Stimulated activated CD4-positive, alpha-beta T cell treated with anti-CD3 and anti-CD28 coated beads, Interleukin-4, amount 100 ng/mL, for 48 hours (primary cell): ENCODE data around the gene EWSR1.

Experiments
- DNase-seq, 2 donors: peaks; one replicate each; pipeline ENCODE4 v3.0.0-alpha.2; 2020; ENCODE audit warnings: low read depth in 2 of 2

Gene EWSR1

GRCh38 chr22:29306175-29306834 lies 38.2 kb downstream of the EWSR1 start, which contains the start of gene GAS2L1:
TSS of gene GAS2L1 (plus strand) at chr22:29306650. CDS start at chr22:29308106, 1,456 bp downstream.
- peak in 1 of 2 donors; percentile 49 for DNase-seq

- peak in 1 of 2 donors; percentile 32 for DNase-seq
Observed at GRCh38 chr22:29306835-29307595, 38.9 kb downstream of the EWSR1 start.

GRCh38 chr22:29307596-29308147 lies 39.6 kb downstream of the EWSR1 start:
- DNase-seq: no peak

GRCh38 chr22:29308148-29308790 lies 40.2 kb downstream of the EWSR1 start:
- no peak for DNase-seq

- no peak for DNase-seq
Observed at GRCh38 chr22:29308791-29309262, 40.8 kb downstream of the EWSR1 start.

- no peak for DNase-seq
Observed at GRCh38 chr22:29309332-29310064, 41.4 kb downstream of the EWSR1 start.

- no peak for DNase-seq
Observed at GRCh38 chr22:29310065-29310862, 42.2 kb downstream of the EWSR1 start.

GRCh38 chr22:29310863-29311339 lies 42.8 kb downstream of the EWSR1 start:
- peak; percentile 58 to 75 for DNase-seq

GRCh38 chr22:29311464-29312217 lies 43.6 kb downstream of the EWSR1 start:
- DNase-seq: no peak

- no peak for DNase-seq
Observed at GRCh38 chr22:29312218-29313125, 44.4 kb downstream of the EWSR1 start.

GRCh38 chr22:29313126-29313575 lies 45.1 kb downstream of the EWSR1 start:
- DNase-seq: no peak

GRCh38 chr22:29313576-29314466 lies 45.8 kb downstream of the EWSR1 start:
- no peak for DNase-seq

- DNase-seq: no peak
Observed at GRCh38 chr22:29314537-29315285, 46.6 kb downstream of the EWSR1 start.

- DNase-seq: no peak
Observed at GRCh38 chr22:29315286-29316140, 47.4 kb downstream of the EWSR1 start, which contains the start of gene RASL10A. TSS of gene RASL10A (minus strand) at chr22:29315697. CDS start at chr22:29315246, 451 bp downstream.

- DNase-seq: no peak
Observed at GRCh38 chr22:29316141-29316828, 48.2 kb downstream of the EWSR1 start.
